HG02970 (cell line): Measurements from ENCODE around the gene JAZF1.
"Not testable (repeated sequence)": the region's sequence is repeated elsewhere in the genome, so short reads cannot be mapped to it uniquely, and the experiment has no call there.

Source experiments
- ATAC-seq: cut with Tn5 transposase; IDR thresholded peaks from one replicate; pipeline ENCODE4 v1.9.1; 2021; ENCODE audit warnings: mild to moderate bottlenecking, moderate library complexity, moderate number of reproducible peaks; ENCODE audit not compliant: unreplicated experiment, low FRiP score

Gene JAZF1

DNA sequence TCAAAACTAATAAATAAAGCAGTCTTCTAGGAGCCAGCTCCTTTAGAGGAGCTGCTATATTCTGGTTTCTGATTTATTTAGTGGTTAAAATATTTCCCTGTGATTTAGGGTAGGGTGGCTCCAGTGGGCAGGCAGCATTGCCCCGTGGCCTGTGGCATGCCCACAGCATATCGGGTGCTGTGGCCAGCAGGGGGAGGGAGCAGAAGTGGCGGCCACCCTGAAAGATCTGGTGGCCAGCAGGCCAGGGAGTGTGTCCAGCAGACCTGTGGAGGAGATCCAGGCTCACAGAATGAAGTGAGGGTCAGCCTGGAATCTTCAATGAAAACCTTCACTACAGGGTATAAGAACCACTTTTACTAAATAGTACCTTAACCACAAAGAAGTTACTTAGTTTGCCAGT lies 251.5 kb downstream of the JAZF1 start:
- no peak for ATAC-seq

DNA sequence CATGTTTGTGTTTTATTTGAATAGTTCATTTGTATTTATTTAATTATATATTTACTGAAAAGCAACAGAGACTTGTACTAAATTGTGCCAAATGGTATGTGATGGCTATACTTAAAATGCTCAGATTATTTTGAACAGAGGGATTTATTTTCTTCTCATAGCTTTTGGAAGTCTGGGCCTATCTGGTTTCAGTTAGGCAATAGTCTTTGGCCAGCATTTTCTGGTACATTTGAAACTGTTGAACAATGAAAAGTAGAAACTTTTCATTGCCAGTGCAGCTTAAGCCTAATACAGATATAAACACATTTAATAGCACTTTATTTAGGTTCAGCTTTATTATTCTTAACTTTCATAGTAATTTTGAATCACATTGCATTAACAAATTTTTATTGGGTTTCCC lies 252.6 kb downstream of the JAZF1 start:
- no peak for ATAC-seq

DNA sequence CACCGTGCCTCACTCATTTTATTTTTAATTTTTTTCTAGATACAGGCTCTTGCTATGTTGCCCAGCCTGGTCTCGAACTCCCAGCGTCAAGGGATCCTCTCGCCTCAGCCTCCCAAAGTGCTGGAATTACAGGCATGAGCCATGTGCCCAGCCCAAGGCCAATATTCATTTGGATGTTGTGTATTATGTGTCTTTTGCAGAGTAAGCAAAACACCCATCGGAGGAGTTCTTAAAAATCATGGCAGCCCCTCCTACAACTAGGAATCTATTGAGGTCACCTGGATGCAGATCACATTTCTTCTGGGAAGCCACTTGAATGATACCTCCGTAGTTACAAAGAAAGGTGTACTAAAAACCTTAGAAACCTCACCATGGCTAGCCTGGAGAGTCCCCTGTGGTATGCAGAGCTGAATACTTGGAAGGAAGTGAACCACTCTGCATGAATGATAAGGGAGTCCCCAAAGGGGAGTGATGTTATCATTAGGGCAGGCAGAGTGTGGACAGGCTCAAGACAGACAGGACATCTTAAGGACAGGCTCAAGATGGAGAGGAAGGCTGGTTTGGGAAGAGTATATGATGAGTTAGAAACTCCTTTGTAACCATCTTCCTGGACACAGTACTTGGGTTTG lies 254.9 kb downstream of the JAZF1 start:
- no peak for ATAC-seq

DNA sequence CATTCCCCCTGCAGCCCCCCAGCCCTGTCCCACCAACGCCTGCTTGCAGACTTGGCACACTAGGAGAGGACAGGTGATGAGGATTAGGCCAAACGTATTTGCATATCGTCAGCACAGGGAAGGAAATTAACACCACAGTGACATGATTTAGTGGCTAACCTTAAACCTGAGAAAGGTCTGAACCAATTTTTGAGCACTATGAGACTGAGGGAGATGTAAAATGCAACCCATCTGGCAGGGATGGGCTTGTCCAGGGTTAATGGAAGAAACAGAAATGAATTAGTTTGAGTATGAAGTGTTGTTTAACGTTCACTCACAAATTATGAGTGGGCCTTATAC lies 257.0 kb downstream of the JAZF1 start:
- no peak for ATAC-seq

DNA sequence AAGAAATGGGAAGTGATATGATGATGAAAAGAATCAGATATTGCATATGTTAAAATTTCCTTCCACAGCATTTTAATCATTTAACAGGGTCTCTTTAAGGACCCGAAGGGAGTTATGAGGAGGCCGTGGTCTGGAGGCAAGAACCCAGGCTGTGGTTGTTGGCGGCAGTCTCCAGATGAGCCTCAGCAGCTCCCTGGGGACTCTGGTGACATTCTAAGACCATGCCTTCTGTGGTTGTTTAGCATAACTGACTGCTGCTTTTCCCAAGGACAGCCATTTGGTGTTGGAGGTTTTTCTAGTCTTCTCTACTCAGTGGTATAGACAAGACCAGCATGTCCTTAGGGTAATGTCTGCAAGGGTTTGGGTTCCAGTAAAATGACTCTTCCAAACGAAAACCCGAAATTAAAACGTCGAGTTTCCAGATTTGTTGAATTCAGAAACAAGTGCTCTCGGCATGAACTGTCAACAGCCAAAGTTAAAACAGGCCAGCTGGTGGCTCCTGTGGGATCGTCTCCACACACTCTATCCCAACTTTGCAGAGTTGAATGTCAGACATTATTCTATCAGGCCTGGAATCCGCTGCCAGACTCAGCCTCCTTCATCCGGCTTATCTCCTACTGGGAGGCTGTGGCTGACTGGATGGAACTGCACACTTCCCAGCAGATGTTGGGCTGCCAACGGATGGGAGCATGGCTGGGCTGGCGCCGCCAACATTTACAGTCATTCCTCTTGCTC lies 257.5 kb downstream of the JAZF1 start:
- no peak for ATAC-seq

DNA sequence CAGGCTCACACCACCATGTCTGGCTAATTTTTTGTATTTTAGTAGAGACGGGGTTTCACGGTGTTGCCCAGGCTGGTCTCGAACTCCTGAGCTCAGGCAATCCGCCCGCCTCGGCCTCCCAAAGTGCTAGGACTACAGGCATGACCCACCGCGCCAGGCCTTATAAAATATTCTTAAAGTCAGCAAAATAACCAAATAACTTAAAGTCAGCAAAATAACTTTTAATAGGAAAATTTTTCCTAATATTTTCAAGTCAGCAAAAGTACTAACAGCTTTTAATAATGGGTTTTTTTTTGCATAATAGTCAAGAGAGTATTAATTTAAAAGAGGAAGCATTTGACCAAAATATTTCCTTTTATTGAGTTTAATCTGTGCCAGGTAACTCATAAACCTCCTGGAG lies 258.2 kb downstream of the JAZF1 start:
- ATAC-seq = not testable (repeated sequence)

DNA sequence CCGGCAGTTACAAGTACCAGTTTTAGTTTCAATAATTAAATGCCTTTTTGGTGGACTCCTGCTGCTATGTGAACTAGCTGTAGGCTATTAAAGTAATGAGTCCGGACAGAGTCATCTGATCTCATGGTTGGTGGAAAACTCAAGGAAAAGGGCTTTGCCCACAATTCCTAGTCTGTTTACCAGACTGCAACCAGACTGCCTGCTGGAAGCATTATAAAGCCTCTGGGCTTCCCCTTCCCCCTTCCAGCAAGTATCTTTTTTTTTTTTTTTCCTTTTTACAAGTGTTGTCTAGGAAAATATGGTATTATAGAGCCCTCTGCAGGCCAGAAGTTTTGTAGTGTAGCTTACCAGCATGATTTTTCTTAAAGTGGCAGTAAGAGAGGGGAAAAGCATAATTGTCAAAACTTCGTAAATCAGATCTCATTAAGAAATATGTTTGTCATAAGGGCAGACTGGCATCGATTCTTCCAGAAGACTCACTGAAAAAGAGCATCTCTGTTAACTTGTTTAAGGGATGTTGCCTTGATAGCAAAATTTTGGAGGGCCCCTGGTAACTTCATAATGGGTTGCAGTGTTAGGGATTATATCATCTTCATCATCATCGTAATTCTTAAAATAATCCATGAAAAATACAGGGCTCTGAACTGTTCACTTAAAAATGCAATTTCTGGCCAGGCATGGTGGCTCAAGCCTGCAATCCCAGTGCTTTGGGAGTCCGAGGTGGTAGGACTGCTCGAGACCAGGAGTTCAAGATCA lies 259.3 kb downstream of the JAZF1 start:
- no peak for ATAC-seq

DNA sequence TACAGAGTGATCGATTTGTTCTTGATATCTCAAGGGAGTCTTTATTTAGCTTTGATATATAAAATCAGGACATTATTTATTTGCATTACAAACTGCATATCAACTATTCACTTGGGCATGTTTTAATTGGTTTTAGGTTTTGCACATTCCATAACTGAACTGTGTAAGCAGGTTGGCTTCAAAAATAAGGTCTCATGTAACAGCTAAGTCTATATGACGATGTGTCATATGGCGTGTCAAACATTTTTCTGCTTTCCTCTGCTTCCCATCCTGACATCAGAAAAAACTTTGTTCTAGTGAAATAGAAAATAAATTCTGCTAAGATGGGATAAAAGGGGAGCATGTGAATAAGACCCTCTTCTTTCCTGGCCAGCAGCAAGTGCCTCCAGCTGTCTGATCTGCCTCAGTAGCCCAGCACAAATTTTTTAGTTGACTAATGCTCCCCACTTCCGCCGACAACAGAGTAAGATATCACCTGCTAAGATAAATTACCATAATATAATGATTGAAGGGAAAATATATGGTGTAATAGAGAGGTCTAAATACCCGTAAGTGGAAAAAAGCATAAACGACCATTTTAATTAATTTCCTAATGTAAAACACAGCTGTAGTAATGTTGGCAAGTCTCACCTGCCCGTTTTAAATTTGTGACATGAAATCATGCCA lies 260.2 kb downstream of the JAZF1 start:
- no peak for ATAC-seq

DNA sequence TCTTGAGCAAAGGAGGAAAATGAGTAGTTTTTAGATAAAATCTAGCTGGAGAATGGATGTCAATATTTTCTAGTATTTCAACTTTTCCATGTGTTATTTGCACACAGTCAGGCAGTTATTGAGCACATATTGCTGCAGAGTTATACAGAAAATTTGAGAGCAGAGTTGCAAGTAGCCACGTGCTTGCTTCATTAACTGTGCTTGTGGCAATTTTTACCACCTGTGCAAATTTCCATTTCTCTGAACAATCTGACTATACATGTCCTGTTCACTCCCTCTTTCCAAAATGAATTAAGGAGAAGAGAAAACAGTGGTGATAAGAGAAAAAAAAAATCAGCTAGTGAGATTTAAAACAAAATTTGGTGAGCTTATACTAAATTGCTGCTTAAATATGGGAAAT lies 262.1 kb downstream of the JAZF1 start:
- ATAC-seq = no peak

DNA sequence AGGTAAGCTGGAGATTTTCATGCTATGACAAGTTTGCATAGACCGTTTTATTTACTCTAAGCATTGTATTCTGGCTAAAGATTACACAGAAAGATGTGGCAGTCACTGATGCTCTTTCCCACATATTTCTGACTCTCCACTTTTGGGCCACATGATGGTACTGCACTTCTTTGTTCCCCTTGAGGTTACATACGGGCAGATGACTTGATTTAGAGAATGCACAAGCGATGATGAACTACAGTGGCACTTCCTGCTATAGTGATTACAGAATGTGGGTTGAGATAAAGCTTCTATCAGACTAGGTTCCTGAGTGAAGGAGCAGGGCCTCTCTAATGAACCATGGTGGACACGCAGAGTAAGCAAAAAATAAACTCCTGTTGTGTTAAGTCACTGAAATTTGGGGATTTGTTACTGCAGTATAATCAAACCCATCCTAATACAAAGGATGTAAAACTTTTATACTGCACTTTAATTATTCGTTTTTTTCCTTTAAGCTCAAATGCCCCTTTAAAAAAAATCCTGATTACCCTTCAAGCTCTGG lies 262.8 kb downstream of the JAZF1 start:
- ATAC-seq = no peak

DNA sequence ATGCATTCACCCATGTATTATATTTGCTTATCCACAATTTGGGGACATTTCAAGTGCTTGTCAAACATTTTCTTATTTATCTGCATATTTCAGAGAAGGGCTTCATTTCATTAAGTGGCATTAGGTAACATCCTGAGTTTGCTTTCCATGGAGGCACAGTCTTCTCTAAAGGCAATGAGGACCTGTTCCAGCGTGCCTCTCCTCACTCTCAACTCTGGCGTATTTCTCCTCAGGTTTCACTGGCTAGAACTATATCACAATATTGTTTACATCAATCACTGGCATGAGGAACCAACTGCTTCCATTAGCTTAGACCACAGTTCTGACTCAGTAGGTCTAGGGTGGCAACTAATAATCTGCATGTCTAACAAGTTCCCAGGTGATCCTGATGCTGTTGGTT lies 263.5 kb downstream of the JAZF1 start:
- ATAC-seq = no peak

DNA sequence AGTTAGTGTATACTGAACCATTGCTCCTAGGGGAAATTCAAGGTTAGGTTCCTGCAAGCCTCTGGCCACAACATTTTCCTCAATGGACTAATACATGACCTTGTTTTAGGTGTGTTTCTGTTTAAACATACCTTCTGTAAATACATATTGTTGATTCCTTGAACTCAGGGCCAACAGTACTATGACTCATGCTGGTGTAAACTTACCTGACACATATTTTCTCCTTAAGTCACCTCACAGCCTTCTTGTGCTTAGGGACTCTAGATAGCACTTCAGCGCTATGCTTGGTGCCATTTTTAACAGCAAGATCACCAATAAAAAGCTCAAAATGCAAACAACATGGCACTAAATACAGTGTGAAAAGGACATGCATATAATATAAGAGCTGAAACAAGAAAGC lies 264.2 kb downstream of the JAZF1 start:
- no peak for ATAC-seq

DNA sequence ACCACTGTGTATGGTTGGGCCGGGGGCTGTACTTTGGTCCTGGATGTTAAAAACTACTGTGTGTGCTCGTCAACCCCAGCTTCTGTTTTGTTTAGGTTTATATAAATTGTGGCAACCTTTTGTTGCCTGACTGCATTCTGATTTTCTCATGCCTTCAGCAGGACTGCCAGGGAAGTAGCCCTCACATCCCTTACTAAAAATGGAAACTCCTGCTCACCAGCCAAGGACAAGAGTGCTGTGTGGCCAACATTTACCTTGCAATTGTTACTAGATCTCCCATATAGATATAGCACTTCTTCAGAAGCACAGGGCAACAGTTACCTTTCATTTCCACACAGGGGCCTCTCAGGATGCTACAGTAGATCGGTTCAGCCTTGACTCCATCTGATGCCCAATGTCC lies 266.2 kb downstream of the JAZF1 start:
- ATAC-seq = no peak

DNA sequence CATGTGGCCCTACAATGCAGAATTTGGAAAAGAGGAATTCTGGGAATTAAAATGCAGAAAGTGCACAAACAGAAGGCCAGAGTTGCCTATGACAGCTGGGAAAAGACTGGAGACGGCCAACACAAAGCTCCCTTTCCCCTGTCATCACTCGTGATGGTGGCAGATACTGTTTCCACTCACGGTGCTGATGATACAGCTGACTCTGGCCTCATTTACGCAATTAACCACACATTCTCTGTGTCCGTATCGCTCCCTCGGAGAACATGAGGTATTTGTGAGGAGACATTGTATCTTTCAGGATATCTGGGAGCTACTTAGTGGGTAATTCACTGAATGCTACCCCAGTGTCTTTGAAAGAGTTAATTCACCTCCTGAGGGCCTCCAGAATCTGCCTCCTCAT lies 267.8 kb downstream of the JAZF1 start:
- no peak for ATAC-seq

DNA sequence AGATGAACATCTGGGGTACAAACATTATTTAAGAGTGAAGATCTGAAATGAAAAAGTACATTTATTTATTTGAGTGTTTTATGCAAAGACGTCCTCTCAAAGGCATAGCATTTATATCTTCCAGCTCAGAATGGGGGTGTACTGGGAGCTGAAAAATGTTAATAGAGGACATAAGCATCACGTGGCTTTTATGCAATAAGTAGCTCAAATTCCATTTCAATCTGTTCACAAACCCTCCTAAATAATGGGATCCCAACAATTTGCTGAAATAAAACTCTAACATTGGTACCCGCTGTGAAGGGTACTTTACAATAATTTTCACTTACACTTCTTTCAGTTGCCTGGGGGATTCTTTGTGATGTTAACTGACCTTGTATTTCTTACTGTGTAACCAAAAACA lies 268.7 kb downstream of the JAZF1 start:
- no peak for ATAC-seq

DNA sequence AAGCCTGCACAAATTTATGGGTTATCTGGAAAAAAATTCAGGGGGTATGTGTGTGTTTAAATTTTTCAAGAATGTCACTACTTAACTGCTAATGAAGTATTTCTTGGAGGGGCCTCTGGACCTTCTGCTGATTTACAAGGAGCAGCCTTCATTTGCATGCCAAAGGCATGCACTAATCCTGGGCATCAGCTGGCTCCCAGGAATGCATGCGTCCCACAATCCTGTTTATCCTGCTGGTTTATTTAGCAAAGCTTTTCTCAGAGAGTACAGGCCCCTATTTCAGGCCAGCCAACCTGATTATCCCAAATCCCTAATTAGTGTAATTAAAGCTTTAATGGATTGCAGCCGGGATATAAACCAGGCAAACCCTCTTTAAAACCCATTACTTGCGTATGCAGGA lies 270.3 kb downstream of the JAZF1 start:
- no peak for ATAC-seq

DNA sequence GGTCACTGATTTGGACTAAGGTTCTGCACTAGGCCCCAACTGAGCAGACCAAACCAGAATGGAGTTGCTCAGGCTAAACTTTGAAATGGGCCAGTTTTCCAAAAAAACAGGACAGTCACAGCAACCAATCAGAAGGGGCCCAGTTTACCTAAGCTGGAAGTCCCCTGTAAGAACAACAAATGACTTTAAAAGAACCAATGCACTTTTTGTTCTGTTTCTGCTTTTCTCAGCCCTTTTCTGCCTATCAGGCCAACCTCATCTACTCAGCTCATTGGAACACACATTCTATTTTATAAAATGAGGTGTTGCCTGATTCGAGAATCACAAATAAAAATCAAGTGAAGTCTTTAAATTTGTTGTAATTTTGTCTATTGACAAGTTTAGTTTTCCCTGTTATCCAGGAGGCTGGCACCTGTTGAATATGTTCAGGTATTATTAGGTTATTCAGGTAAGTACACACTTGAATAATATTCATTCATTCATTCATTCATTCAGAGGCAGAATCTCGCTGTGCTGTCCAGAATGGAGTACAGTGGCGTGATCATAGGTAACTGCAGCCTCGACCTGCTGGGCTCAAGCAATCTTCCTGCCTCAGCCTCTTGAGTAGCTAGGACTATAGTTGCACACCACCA lies 271.9 kb downstream of the JAZF1 start:
- no peak for ATAC-seq

DNA sequence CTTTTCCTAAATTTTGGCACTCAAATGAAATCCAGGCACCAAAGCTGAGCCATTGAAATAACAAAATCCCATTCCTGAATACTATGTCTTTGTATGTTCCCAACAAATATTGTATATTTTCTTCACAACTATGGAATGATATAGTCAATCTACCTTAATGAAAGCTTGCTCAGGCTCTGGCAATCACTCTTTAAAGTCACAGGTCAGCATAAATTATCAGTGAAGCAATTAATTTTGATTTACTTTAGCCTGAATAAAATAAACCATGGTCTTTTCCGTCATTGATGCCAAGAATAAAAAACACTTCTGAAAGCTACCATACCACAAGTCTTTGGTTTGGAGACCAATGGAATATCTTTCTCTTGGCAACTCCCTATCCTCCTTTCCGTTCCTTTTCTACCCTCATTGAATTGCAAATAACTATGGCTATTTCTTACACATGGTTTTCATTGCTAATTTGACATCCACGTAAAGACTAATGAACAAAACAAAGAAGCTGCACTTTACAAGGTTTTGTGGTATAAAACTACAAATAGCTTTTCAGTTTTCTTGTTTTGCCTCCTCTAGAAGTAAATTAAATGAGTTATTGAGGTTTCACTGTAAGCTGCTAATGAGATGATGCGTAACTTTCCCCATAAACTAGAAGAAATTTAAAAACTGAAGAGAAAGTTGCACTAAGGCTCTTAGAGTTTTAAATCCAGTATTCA lies 274.1 kb downstream of the JAZF1 start:
- no peak for ATAC-seq

DNA sequence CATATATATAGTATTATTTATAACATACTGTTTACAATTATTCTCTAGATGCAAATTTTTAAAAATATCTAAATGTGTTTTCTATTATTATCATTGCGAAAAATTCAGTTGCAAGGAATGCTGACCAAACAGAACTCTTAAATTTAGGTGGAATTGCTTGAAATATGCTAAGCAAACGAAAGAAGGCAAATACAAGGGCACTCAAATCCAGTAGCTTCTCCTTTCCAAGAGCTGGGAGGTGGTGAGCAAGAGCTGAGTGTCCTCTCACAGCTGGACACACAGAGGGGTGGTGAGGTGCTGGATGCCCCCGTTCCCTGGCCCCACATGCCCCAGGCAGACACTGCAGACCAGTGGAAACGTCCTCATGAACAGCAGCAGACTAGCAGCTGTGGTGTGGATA lies 274.6 kb downstream of the JAZF1 start:
- ATAC-seq = no peak
